K562 (cell line): ENCODE measurements around the gene PSMD1. TPM values are rescaled to one million over a fixed set of nuclear protein-coding genes. Genes with fewer than 3 reads are reported as not detected.
A peak's percentile ranks its signal among the peaks of the same experiment; 100 is the strongest.

Source experiments
- ATAC-seq: fragments of 200-7000 bp; cut with Tn5 transposase; 3 replicates; pipeline ENCODE4 v1.9.1; 2020; ENCODE audit warnings: moderate library complexity
- BruUV-seq: library from RNA; stranded (reverse); fragments of 400-500 nt; replicated peaks from 2 replicates; lab custom pipeline; 2021; lab: Mats Ljungman, UMichigan
- CTCF ChIA-PET: fragments of 300-600 bp; formaldehyde crosslinking; extraction: SDS; loops from one replicate; lab custom pipeline; 2021; ENCODE audit warnings: low intra/inter-chr PET ratio; lab: Yijun Ruan, JAX
- POLR2A ChIA-PET: fragments of 300-600, 350-650 bp; sonication (Branson Sonifier 250); formaldehyde crosslinking; extraction: SDS; loops from one replicate; lab custom pipeline; 2021; ENCODE audit warnings: antibody characterized with exemption, inconsistent platforms; lab: Yijun Ruan, JAX
- DNase-seq, 4 experiments: peaks; one replicate each; pipeline versions ENCODE4 v3.0.0 to v3.0.0-alpha.2; 2011 to 2018; ENCODE audit warnings: low spot score in 3 of 4, mixed read lengths in 3 of 4; ENCODE audit errors: extremely low read depth in 1 of 4
- FAIRE-seq: peaks from 2 replicates; lab custom pipeline; 2011; peaks lifted over from hg19 to GRCh38; lab: Jason Lieb, UNC
- H2AFZ ChIP-seq: 2 replicates; pipeline ENCODE4 v1.6.0; 2011; ENCODE audit warnings: low read depth, low read length, control low read depth, inconsistent platforms
- H3K27ac ChIP-seq: fragments of 200-600 bp; 3 replicates; pipeline ENCODE4 v1.8.0; 2011; ENCODE audit warnings: low read depth, mild to moderate bottlenecking, control low read depth, inconsistent platforms, low read length, moderate library complexity, mixed read lengths; ENCODE audit errors: extremely low read depth
- H3K27me3 ChIP-seq, 2 experiments: fragments of 300-600 bp in 1 of 2; 2 replicates in 1 of 2; 3 replicates in 1 of 2; pipeline versions ENCODE4 v1.6.0 to v1.8.0; 2011; ENCODE audit warnings: inconsistent platforms in 2 of 2, low read length in 2 of 2, mild to moderate bottlenecking in 1 of 2, mixed read lengths in 1 of 2, moderate library complexity in 1 of 2; ENCODE audit not compliant: control insufficient read depth in 2 of 2, insufficient read depth in 2 of 2
- H3K36me3 ChIP-seq: fragments of 300-600 bp; 3 replicates; pipeline ENCODE4 v1.8.0; 2011; ENCODE audit warnings: mild to moderate bottlenecking, low read length, inconsistent platforms; ENCODE audit not compliant: control insufficient read depth, insufficient read depth
- H3K4me1 ChIP-seq, 2 experiments: fragments of 200-600 bp in 1 of 2; replicated peaks in 1 of 2; 2 replicates in 1 of 2; 3 replicates in 1 of 2; pipeline versions ENCODE4 v1.5.1 to v1.8.0; 2011; ENCODE audit warnings: inconsistent platforms in 2 of 2, low read length in 2 of 2, mild to moderate bottlenecking in 1 of 2, mixed read lengths in 1 of 2, moderate library complexity in 1 of 2; ENCODE audit not compliant: control insufficient read depth in 2 of 2, insufficient read depth in 2 of 2
- H3K4me2 ChIP-seq: 2 replicates; pipeline ENCODE4 v1.6.1; 2011; ENCODE audit warnings: low read length, control low read depth, inconsistent platforms, mixed read lengths; ENCODE audit not compliant: insufficient read depth
- H3K4me3 ChIP-seq: fragments of 200-600 bp; sonication (generic), shearing (Covaris generic); 2 replicates; pipeline ENCODE4 v1.5.1; 2016; ENCODE audit warnings: control low read depth, inconsistent platforms
- H3K79me2 ChIP-seq: fragments of 200-600 bp; 3 replicates; pipeline ENCODE4 v1.8.0; 2011; ENCODE audit warnings: low read length, inconsistent platforms; ENCODE audit not compliant: control insufficient read depth, insufficient read depth
- H3K9ac ChIP-seq, 2 experiments: 2 replicates each; pipeline versions ENCODE4 v1.6.0 to v1.6.1; 2011; ENCODE audit warnings: low read depth in 2 of 2, low read length in 2 of 2, control low read depth in 1 of 2, inconsistent platforms in 1 of 2, mild to moderate bottlenecking in 1 of 2, mixed read lengths in 1 of 2; ENCODE audit not compliant: insufficient read depth in 1 of 2
- H3K9me1 ChIP-seq: one replicate; pipeline ENCODE4 v1.6.0; 2011; ENCODE audit warnings: inconsistent platforms, mild to moderate bottlenecking, low read length, moderate library complexity; ENCODE audit not compliant: control insufficient read depth, insufficient read depth
- H3K9me3 ChIP-seq: replicated peaks from 2 replicates; pipeline ENCODE4 v1.5.1; 2011; ENCODE audit warnings: low read depth, low read length, inconsistent platforms; ENCODE audit not compliant: control insufficient read depth, insufficient read depth
- H4K20me1 ChIP-seq: replicated peaks from 2 replicates; pipeline ENCODE4 v1.6.1; 2011; ENCODE audit warnings: low read length, inconsistent platforms, mixed read lengths; ENCODE audit not compliant: control insufficient read depth, insufficient read depth
- CSDE1 ChIP-seq, 2 experiments: fragments of 450-650 bp; IDR thresholded peaks; 2 replicates each; pipeline ENCODE4 v1.6.1; 2016; ENCODE audit warnings: mild to moderate bottlenecking in 1 of 2
- DIDO1 ChIP-seq: fragments of 450-650 bp; IDR thresholded peaks from 2 replicates; pipeline ENCODE4 v1.6.1; 2016; ENCODE audit warnings: low read depth, missing biosample characterization, missing genetic modification characterization
- GABPB1 ChIP-seq: sonication (generic); formaldehyde crosslinking; IDR thresholded peaks from 2 replicates; pipeline ENCODE4 v1.8.0; 2022; ENCODE audit warnings: mild to moderate bottlenecking, missing genetic modification reagents
- MAFF ChIP-seq: IDR thresholded peaks from 2 replicates; pipeline ENCODE4 v1.6.1; 2012; ENCODE audit warnings: low read length, improper control_type of control experiment
- NR2C2 ChIP-seq, 2 experiments: fragments of 200-800 bp in 1 of 2; sonication (Bioruptor generic) in 1 of 2; sonication (generic) in 1 of 2; formaldehyde crosslinking in 1 of 2; IDR thresholded peaks; 2 replicates each; pipeline versions ENCODE4 v1.6.1 to v1.8.0; 2016 to 2022; ENCODE audit warnings: mild to moderate bottlenecking in 1 of 2, missing compliant biosample characterization in 1 of 2, missing genetic modification characterization in 1 of 2, missing genetic modification reagents in 1 of 2
- NUFIP1 ChIP-seq: fragments of 450-650 bp; IDR thresholded peaks from 2 replicates; pipeline ENCODE4 v1.6.1; 2018; ENCODE audit not compliant: partially characterized antibody
- OTX1 ChIP-seq: fragments of 450-650 bp; formaldehyde crosslinking; IDR thresholded peaks from 2 replicates; pipeline ENCODE4 v1.4.0; 2022; ENCODE audit warnings: mild to moderate bottlenecking
- POLR2AphosphoS2 ChIP-seq: IDR thresholded peaks from 2 replicates; pipeline ENCODE4 v1.6.1; 2012; ENCODE audit warnings: low read length, improper control_type of control experiment
- RBM34 ChIP-seq: fragments of 200-400 bp; formaldehyde crosslinking; IDR thresholded peaks from 2 replicates; pipeline ENCODE4 v1.6.1; 2018; ENCODE audit warnings: low read length, borderline replicate concordance; ENCODE audit not compliant: insufficient read depth
- TSC22D4 ChIP-seq: fragments of 450-650 bp; IDR thresholded peaks from 2 replicates; pipeline ENCODE4 v1.6.1; 2016; ENCODE audit warnings: missing genetic modification characterization, missing biosample characterization, control low read depth
- WGBS: fragments of 100-300 bp; shearing (Covaris generic); methylation state at CpG from one replicate; pipeline ENCODE4 v1.1.6; 2016; ENCODE audit warnings: low coverage, mixed read lengths; ENCODE audit not compliant: insufficient coverage; ENCODE audit errors: missing lambda C conversion rate; 5-methylcytosine and 5-hydroxymethylcytosine counted together
- in situ Hi-C: fragments of 300-500 bp; cut with MboI; formaldehyde crosslinking; loops from 4 replicates; pipeline ENCODE4 v1.15.0; 2018; ENCODE audit warnings: inconsistent platforms, mixed read lengths
- intact Hi-C: fragments of 100-400 bp; cut with micrococcal nuclease; formaldehyde crosslinking; loops from 2 replicates; pipeline ENCODE4 v1.14.2; 2022
- polyA plus RNA-seq, 8 experiments: library from polyadenylated mRNA; depleted of rRNA in 4 of 8; stranded (reverse) in 5 of 8; unstranded in 3 of 8; fragments of >200 nt; fragmentation: Nextera tagmentation in 2 of 8; fragmentation: Illumina TruSeq in 1 of 8; extraction: Ambion mirVana in 2 of 8; extraction: Trizol in 1 of 8; gene quantifications; 2 replicates each; pipeline versions ENCODE4 v1.2.1 to v1.2.3, GENCODE V29; 2011 to 2014; ENCODE audit warnings: inconsistent platforms in 1 of 8, missing spikeins in 1 of 8
- total RNA-seq, 7 experiments: library from RNA; depleted of rRNA in 6 of 7; stranded (reverse); fragments of >200 nt in 6 of 7; fragmentation: Illumina TruSeq in 2 of 7; extraction: Trizol in 2 of 7; gene quantifications; 2 replicates each; pipeline versions ENCODE4 v1.2.1 to v1.2.3, GENCODE V29; 2011 to 2021; ENCODE audit warnings: low replicate concordance in 1 of 7
- TF ChIP-seq, protein P1 (sequence below), 2 experiments: fragments of 450-650 bp; IDR thresholded peaks; 2 replicates each; pipeline ENCODE4 v1.6.1; 2016; ENCODE audit warnings: mild to moderate bottlenecking in 2 of 2, borderline replicate concordance in 1 of 2, low read depth in 1 of 2, moderate library complexity in 1 of 2
- TF ChIP-seq, protein P2 (sequence below): sonication (generic); formaldehyde crosslinking; IDR thresholded peaks from 2 replicates; pipeline ENCODE4 v1.8.1; 2023; ENCODE audit warnings: mild to moderate bottlenecking, missing genetic modification reagents

The PSMD1 gene
- total and polyA plus RNA-seq, 9 of the 15 experiments (the other 6 are each of a cell fraction or from before 2014, with no cell fraction given): 100 to 257 (median 147) TPM

DNA sequence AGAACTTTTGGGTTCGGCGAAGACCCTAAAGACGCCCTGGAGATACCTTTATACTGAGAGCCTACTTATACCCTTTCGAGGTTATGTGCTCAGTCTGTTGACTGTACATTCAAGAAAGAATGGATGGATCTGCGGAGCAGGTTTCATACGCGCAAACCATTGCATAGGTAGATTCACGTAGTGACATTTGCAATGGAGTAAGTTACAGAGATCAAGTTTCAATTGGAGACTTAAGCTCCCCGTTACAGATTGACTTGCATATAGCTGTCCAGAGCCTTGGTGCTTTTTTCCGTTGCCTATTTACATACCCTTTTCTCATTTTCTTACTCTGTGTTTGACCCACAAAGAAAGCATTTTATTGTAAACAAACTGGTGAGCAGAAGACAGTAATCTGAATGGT is 923 bp downstream of the PSMD1 start:
- CTCF ChIA-PET: no interaction called here
- no peak for FAIRE-seq
- ATAC-seq: peak; percentile 26; the same call in 2 of the 3 replicates
- H3K4me2 ChIP-seq: peak overlapping the region; percentile 80
- H3K36me3 ChIP-seq: peaks cover 35% of the 10 kb centered on the region
- no TSS peak for BruUV-seq
- in situ Hi-C loops (no loop called here), intact Hi-C loops (loop anchor here (10.0 kb wide), 1 partner anchor 153 kb away; no protein-coding TSS in a partner anchor)
- H3K9ac ChIP-seq: peak overlapping the region; percentile 95 to 96
- DNase-seq: peak in 1 of 4 experiments; percentile 18
- 0 out of 2 replicates have a peak, but pooled peaks cover 11% of the 10 kb centered on the region for H4K20me1 ChIP-seq
- peaks cover 5 to 9% of the 10 kb centered on the region in 2 experiments; a peak in 4 of 5 replicates for H3K4me1 ChIP-seq
- no peaks in the 10 kb centered on the region for H3K9me1 ChIP-seq
- peaks cover 58% of the 10 kb centered on the region for H3K79me2 ChIP-seq
- POLR2A ChIA-PET: interaction anchor here (0.6 to 0.9 kb wide), 4 partner anchors 12 to 406 kb away, joined by 3 to 4 read pairs (median 3); partner anchors contain the start of gene NCL
- peak overlapping the region; percentile 98 for H3K27ac ChIP-seq
- H3K9me3 ChIP-seq: no peaks in the 10 kb centered on the region
- H3K27me3 ChIP-seq: no peaks in the 10 kb centered on the region
- no peak overlapping the region for H2AFZ ChIP-seq
- H3K4me3 ChIP-seq: peak overlapping the region; percentile 90
- WGBS: 1% methylated on average over 10 of the region's 10 CpGs
- TF ChIP-seq POLR2AphosphoS2 (no peak), MAFF (no peak), DIDO1 (no peak), RBM34 (no peak), NR2C2 (CRISPR knock-in tag; IDR thresholded peaks at IDR 0.05) (no peak), NR2C2 (tag; IDR thresholded peaks at IDR 0.05) (no peak), TSC22D4 (tag) (no peak), OTX1 (CRISPR knock-in tag) (no peak), CSDE1 (IDR thresholded peaks at IDR 0.05) (no peak), GABPB1 (CRISPR knock-in tag) (no peak), NUFIP1 (no peak)
- TF ChIP-seq, protein P1, sequence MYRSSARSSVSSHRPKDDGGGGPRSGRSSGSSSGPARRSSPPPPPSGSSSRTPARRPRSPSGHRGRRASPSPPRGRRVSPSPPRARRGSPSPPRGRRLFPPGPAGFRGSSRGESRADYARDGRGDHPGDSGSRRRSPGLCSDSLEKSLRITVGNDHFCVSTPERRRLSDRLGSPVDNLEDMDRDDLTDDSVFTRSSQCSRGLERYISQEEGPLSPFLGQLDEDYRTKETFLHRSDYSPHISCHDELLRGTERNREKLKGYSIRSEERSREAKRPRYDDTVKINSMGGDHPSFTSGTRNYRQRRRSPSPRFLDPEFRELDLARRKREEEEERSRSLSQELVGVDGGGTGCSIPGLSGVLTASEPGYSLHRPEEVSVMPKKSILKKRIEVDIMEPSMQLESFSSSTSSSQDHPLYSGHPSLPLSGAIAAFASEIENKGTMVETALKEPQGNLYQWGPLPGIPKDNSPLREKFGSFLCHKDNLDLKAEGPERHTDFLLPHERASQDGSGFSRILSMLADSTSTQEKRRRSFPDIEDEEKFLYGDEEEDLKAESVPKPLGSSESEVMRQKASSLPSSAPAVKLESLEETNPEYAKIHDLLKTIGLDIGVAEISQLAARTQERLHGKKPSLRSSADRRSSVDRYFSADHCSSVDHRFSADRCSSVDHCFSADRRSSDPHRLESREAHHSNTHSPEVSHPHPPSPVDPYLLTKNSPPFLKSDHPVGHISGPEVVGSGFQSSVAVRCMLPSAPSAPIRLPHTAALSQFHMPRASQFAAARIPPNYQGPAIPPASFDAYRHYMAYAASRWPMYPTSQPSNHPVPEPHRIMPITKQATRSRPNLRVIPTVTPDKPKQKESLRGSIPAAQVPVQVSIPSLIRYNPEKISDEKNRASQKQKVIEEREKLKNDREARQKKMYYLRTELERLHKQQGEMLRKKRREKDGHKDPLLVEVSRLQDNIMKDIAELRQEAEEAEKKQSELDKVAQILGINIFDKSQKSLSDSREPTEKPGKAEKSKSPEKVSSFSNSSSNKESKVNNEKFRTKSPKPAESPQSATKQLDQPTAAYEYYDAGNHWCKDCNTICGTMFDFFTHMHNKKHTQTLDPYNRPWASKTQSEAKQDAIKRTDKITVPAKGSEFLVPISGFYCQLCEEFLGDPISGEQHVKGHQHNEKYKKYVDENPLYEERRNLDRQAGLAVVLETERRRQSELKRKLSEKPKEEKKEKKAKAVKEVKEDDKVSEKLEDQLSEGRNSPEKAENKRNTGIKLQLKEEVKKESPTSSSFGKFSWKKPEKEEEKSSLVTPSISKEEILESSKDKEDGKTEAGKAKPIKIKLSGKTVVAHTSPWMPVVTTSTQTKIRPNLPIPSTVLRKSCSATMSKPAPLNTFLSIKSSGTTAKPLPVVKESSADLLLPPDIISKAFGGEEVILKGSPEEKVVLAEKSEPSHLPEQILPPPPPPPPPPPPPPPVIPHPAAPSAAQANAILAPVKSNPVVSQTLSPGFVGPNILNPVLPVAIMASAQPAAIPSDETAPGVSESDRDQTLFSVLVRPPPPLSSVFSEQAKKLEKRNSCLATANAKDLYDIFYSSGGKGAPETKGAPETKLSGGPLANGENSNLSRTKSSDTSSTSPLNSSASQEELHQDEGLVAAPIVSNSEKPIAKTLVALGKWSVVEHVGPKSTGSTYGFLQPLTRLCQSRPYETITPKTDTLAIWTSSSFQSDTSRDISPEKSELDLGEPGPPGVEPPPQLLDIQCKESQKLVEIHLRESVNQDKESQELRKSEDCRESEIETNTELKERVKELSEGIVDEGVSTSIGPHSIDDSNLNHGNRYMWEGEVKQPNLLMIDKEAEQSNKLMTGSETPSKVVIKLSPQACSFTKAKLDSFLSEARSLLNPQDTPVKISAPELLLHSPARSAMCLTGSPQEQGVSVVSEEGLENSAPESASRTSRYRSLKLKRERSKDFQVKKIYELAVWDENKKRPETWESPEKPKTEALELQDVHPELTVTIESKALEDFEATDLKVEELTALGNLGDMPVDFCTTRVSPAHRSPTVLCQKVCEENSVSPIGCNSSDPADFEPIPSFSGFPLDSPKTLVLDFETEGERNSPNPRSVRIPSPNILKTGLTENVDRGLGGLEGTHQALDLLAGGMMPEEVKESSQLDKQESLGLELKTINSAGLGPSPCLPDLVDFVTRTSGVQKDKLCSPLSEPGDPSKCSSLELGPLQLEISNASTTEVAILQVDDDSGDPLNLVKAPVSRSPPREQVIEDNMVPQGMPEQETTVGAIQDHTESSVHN (IDR thresholded peaks at IDR 0.05; ENCODE audit: borderline replicate concordance in 1 of 2, low read depth in 1 of 2): no peak
- TF ChIP-seq, protein P2, sequence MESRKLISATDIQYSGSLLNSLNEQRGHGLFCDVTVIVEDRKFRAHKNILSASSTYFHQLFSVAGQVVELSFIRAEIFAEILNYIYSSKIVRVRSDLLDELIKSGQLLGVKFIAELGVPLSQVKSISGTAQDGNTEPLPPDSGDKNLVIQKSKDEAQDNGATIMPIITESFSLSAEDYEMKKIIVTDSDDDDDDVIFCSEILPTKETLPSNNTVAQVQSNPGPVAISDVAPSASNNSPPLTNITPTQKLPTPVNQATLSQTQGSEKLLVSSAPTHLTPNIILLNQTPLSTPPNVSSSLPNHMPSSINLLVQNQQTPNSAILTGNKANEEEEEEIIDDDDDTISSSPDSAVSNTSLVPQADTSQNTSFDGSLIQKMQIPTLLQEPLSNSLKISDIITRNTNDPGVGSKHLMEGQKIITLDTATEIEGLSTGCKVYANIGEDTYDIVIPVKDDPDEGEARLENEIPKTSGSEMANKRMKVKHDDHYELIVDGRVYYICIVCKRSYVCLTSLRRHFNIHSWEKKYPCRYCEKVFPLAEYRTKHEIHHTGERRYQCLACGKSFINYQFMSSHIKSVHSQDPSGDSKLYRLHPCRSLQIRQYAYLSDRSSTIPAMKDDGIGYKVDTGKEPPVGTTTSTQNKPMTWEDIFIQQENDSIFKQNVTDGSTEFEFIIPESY (CRISPR knock-in tag): no peak
